H1 (cell line): ENCODE results near the gene SEC14L5. TPM values are rescaled to one million over a fixed set of nuclear protein-coding genes. Genes with fewer than 3 reads are reported as not detected.

Experiments used
- CHD2 ChIP-seq: IDR thresholded peaks from 2 replicates; pipeline ENCODE4 v1.6.1; 2012; ENCODE audit warnings: low read length, improper control_type of control experiment
- CTBP2 ChIP-seq: IDR thresholded peaks from 2 replicates; pipeline ENCODE4 v1.7.0; 2011; ENCODE audit warnings: borderline replicate concordance, mild to moderate bottlenecking, moderate library complexity, mixed read lengths, low read length; ENCODE audit not compliant: insufficient read depth, insufficient read length
- KDM5A ChIP-seq: fragments of 200-600 bp; IDR thresholded peaks from 2 replicates; pipeline ENCODE4 v1.7.1; 2012; ENCODE audit warnings: mild to moderate bottlenecking, low read length, inconsistent platforms, mixed read lengths
- POU5F1 ChIP-seq: IDR thresholded peaks from 2 replicates; pipeline ENCODE4 v1.6.1; 2011; ENCODE audit warnings: low read depth, mild to moderate bottlenecking, low read length, moderate library complexity
- SIN3A ChIP-seq, 2 experiments: IDR thresholded peaks in 1 of 2; conservative IDR thresholded peaks in 1 of 2; 2 replicates each; pipeline ENCODE4 v1.6.1; 2011 to 2012; ENCODE audit warnings: low read length in 2 of 2, improper control_type of control experiment in 1 of 2, low read depth in 1 of 2, mild to moderate bottlenecking in 1 of 2
- polyA plus RNA-seq, 7 experiments: library from polyadenylated mRNA; depleted of rRNA in 3 of 7; stranded (reverse) in 5 of 7; unstranded in 2 of 7; fragments of >200 nt in 5 of 7; fragments of 200-250 nt in 2 of 7; gene quantifications; 1 replicate in 5 of 7; 2 replicates in 1 of 7; 4 replicates in 1 of 7; pipeline versions ENCODE4 v1.2.1 to v1.2.3, GENCODE V29; 2011 to 2013; ENCODE audit warnings: missing spikeins in 2 of 7, mixed read lengths in 2 of 7
- total RNA-seq: library from RNA; stranded (reverse); fragmentation: NEBNext Ultra II Directional; extraction: Animal tissue kit (Norgen Biotek cat#: 25700); gene quantifications from 2 replicates; pipeline ENCODE4 v1.2.1, GENCODE V29; 2021

SEC14L5 gene
- total and polyA plus RNA-seq, 2 of the 8 experiments (the other 6 are each of a cell fraction or from before 2014, with no cell fraction given), result 1.9 to 3.0 TPM

DNA sequence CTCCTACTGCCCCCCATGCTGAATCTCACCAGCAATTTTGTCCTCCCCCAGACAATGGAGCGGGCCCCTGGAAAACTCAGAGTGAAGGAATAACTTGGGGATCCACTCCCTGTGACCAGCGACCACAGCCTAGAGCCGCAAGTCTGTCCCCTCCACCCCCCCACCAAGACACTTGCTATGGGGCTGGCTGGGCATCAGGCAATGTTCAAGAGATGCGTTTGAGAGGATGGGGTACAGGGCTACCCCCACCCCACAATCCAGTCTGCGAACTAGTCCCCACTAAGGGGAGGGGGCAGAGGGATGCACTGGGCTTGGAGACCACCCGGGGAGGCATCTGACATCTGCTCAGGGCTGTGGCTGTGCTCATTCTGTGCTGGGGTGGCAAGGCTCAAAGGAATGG lies 23.5 kb upstream of the SEC14L5 start (continued):
- no peak for TF ChIP-seq CTBP2
- no peak for TF ChIP-seq KDM5A
- TF ChIP-seq SIN3A (conservative IDR thresholded peaks at IDR 0.05 in 1 of 2, IDR thresholded peaks at IDR 0.05 in 1 of 2; ENCODE audit: low read depth in 1 of 2, low read length in 2 of 2), result no peak
- TF ChIP-seq POU5F1, result no peak
- TF ChIP-seq CHD2, result no peak
- TF ChIP-seq, all 59 proteins: peak for 0
